Measurements from ENCODE around the gene KRTAP5-5. TPM values are rescaled to one million over a fixed set of nuclear protein-coding genes. Genes with fewer than 3 reads are reported as not detected.

Gene KRTAP5-5
- total RNA-seq, 1 donor from 2014 or later = not detected

DNA sequence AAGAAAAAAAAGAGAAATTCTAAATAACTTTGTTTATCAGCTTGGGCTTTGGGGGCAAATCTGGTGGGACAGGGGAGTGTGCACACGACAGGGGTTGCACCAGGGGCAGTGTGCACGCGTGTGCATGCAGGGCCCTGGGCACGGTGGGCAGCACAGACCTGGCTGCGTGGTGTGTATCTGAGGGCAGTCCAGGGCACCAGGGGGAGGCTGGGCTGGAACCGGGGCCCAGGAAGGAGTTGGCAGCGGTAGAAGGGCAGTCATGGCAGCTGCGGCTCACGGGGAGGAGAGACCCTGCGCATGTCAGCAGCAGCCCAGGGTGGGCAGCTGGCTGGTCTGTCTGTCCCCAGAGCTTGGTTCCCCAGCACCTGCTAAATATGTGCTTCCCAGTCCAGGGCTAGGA, 4.3 kb downstream of the KRTAP5-5 start:
- TF ChIP-seq, protein P1, sequence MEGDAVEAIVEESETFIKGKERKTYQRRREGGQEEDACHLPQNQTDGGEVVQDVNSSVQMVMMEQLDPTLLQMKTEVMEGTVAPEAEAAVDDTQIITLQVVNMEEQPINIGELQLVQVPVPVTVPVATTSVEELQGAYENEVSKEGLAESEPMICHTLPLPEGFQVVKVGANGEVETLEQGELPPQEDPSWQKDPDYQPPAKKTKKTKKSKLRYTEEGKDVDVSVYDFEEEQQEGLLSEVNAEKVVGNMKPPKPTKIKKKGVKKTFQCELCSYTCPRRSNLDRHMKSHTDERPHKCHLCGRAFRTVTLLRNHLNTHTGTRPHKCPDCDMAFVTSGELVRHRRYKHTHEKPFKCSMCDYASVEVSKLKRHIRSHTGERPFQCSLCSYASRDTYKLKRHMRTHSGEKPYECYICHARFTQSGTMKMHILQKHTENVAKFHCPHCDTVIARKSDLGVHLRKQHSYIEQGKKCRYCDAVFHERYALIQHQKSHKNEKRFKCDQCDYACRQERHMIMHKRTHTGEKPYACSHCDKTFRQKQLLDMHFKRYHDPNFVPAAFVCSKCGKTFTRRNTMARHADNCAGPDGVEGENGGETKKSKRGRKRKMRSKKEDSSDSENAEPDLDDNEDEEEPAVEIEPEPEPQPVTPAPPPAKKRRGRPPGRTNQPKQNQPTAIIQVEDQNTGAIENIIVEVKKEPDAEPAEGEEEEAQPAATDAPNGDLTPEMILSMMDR (conservative IDR thresholded peaks at IDR 0.05) = no peak
- DNase-seq (ENCODE audit: extremely low spot score, unreplicated experiment) = no peak
- Mint-ChIP-seq H3K4me1 (ENCODE audit: unreplicated experiment) (peaks cover 4% of the 10 kb centered on the region), H3K27me3 (peaks cover 36% of the 10 kb centered on the region), H3K27ac (no peak overlapping the region), H3K4me3 (no peak overlapping the region), H3K9me3 (no peaks in the 10 kb centered on the region), H3K36me3 (no peaks in the 10 kb centered on the region)

DNA sequence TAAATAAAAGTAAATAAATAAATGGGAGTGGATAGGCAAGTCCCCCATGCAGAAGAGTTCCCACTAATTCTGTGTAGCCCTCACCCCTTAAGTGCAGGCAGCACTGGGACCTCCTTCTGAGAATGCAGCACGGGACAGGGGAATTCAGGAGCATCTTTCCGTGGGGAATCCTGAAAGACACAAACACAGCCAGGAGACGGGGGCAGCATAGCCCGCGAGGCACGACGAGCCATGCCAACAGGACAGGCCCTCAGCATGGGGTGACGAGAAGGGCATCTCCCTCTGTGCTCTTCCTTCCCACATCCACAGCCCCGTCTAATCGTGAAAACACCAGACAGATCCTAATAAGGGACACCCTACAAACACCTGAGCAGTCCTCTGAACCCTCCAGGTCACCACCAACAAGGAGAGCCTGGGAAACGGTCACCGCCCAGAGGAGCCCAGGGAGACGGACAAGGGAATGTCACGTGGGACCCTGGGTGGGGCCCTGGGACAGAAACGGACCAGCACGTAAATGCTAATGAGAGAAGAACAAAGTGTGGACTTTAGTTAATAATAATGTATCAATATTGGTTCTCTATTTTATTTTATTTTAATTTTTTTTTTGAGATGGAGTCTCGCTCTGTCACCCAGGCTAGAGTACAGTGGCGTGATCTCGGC, 6.8 kb downstream of the KRTAP5-5 start:
- H3K36me3 Mint-ChIP-seq = no peaks in the 10 kb centered on the region
- H3K27me3 Mint-ChIP-seq = peaks cover 39% of the 10 kb centered on the region
- peaks cover 14% of the 10 kb centered on the region for H3K4me1 Mint-ChIP-seq (ENCODE audit: unreplicated experiment)
- no peak for DNase-seq (ENCODE audit: extremely low spot score, unreplicated experiment)
- H3K27ac Mint-ChIP-seq = no peak overlapping the region
- TF ChIP-seq, protein P1 (conservative IDR thresholded peaks at IDR 0.05) = no peak
- H3K4me3 Mint-ChIP-seq = no peak overlapping the region
- H3K9me3 Mint-ChIP-seq = no peaks in the 10 kb centered on the region

DNA sequence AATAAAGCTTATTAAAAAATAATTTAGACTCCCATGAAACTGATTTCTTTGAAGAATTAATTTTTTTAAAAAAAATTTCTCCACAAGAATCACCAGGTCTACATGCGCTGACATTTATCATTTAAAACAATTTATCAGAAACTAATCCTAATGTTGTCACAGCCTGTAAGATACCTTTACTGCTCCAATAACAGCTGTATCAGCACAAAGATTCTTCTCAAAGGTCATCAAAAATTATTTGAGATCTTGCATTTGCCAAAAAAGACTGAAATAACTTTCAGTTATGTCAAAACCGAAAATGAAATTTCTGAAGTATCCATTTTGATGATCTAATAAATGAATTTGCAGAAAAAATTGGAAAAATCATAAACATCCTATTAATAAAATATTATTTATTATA, 8.1 kb downstream of the KRTAP5-5 start:
- H3K4me3 Mint-ChIP-seq = no peak overlapping the region
- H3K27ac Mint-ChIP-seq = no peak overlapping the region
- no peaks in the 10 kb centered on the region for H3K36me3 Mint-ChIP-seq
- peaks cover 31% of the 10 kb centered on the region for H3K27me3 Mint-ChIP-seq
- H3K9me3 Mint-ChIP-seq = no peaks in the 10 kb centered on the region
- TF ChIP-seq, protein P1 (conservative IDR thresholded peaks at IDR 0.05) = no peak
- no peak for DNase-seq (ENCODE audit: extremely low spot score, unreplicated experiment)
- H3K4me1 Mint-ChIP-seq (ENCODE audit: unreplicated experiment) = peaks cover 13% of the 10 kb centered on the region

DNA sequence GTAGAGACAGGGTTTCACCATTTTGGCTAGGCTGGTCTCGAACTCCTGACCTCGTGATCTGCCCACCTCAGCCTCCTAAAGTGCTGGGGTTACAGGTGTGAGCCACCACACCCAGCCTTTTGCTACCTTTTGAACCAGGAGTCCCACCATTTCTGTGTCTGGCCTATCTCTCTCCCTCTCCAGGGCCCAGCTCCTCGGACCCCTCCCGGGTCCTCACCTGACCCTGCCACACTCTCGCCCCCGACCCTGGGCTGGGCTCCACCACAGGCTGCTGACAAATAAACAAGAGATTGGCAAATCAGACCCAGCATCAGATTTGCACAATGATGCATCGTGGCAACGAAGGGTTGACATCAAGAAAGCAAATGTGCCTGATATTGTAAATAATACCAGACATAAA, 8.8 kb downstream of the KRTAP5-5 start:
- H3K9me3 Mint-ChIP-seq = no peaks in the 10 kb centered on the region
- DNase-seq (ENCODE audit: extremely low spot score, unreplicated experiment) = no peak
- TF ChIP-seq, protein P1 (conservative IDR thresholded peaks at IDR 0.05) = no peak
- H3K36me3 Mint-ChIP-seq = no peaks in the 10 kb centered on the region
- peaks cover 27% of the 10 kb centered on the region for H3K27me3 Mint-ChIP-seq
- H3K27ac Mint-ChIP-seq = no peak overlapping the region
- peaks cover 10% of the 10 kb centered on the region for H3K4me1 Mint-ChIP-seq (ENCODE audit: unreplicated experiment)
- H3K4me3 Mint-ChIP-seq = no peak overlapping the region

DNA sequence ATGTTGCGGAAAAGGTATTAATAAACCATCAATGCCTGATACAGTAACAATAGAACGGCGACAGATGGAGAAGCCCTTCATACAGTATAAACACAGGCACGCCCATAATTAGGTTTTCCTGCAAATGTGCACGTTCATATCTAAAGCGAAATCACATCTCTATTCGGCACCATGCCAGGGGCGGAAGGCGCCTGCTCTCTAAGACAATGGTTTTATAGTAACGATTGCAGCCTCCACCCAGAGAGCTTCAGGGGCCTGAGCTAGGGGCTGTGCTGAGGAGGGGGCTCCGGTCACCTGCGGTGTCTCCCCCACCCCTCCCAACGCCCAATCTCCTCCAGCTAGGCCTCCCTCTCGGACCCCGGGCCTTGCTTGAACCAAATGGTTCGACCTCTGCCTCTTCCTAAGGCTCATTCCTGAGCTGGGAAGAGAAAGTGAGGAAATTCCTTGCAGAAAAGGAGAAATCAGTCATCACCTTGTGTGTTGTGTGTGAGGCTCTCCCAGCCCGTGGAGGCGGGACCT, 9.6 kb downstream of the KRTAP5-5 start:
- DNase-seq (ENCODE audit: extremely low spot score, unreplicated experiment) = no peak
- Mint-ChIP-seq H3K36me3 (no peaks in the 10 kb centered on the region), H3K4me1 (ENCODE audit: unreplicated experiment) (peaks cover 10% of the 10 kb centered on the region), H3K4me3 (no peak overlapping the region), H3K27ac (no peak overlapping the region), H3K9me3 (no peaks in the 10 kb centered on the region), H3K27me3 (peaks cover 27% of the 10 kb centered on the region)
- TF ChIP-seq, protein P1 (conservative IDR thresholded peaks at IDR 0.05) = no peak
